H9 (cell line): ENCODE results near the gene LPP. TPM values are rescaled to one million over a fixed set of nuclear protein-coding genes. Genes with fewer than 3 reads are reported as not detected.

Experiments
- DNase-seq: peaks from one replicate; pipeline ENCODE4 v3.0.0-alpha.2; 2017
- H2AFZ ChIP-seq: one replicate; pipeline ENCODE4 v1.6.1; 2013; ENCODE audit warnings: mild to moderate bottlenecking, low read length, control low read depth, moderate library complexity
- H2AK5ac ChIP-seq: 2 replicates; pipeline ENCODE4 v1.6.1; 2013; ENCODE audit warnings: low read length, control low read depth, mixed read lengths; ENCODE audit not compliant: insufficient read length
- H2BK120ac ChIP-seq: one replicate; pipeline ENCODE4 v1.6.1; 2013; ENCODE audit warnings: low read depth, mild to moderate bottlenecking, low read length, control low read depth, inconsistent platforms; ENCODE audit not compliant: poor library complexity, severe bottlenecking
- H2BK12ac ChIP-seq: 2 replicates; pipeline ENCODE4 v1.6.1; 2013; ENCODE audit warnings: low read length, control low read depth, mixed read lengths, low read depth; ENCODE audit not compliant: insufficient read length
- H2BK15ac ChIP-seq: 2 replicates; pipeline ENCODE4 v1.6.1; 2013; ENCODE audit warnings: low read depth, low read length, control low read depth
- H2BK20ac ChIP-seq: one replicate; pipeline ENCODE4 v1.6.1; 2013; ENCODE audit warnings: low read depth, mild to moderate bottlenecking, low read length, control low read depth, inconsistent platforms; ENCODE audit not compliant: poor library complexity, severe bottlenecking
- H2BK5ac ChIP-seq: 2 replicates; pipeline ENCODE4 v1.6.1; 2013; ENCODE audit warnings: low read length, control low read depth, mixed read lengths; ENCODE audit not compliant: insufficient read length
- H3K14ac ChIP-seq: 2 replicates; pipeline ENCODE4 v1.6.1; 2013; ENCODE audit warnings: low read length, control low read depth; ENCODE audit not compliant: insufficient read depth
- H3K18ac ChIP-seq: 2 replicates; pipeline ENCODE4 v1.6.1; 2013; ENCODE audit warnings: low read depth, mild to moderate bottlenecking, mixed read lengths, low read length, control low read depth; ENCODE audit not compliant: insufficient read length
- H3K23ac ChIP-seq: 2 replicates; pipeline ENCODE4 v1.6.1; 2013; ENCODE audit warnings: low read length, control low read depth, mixed read lengths, low read depth; ENCODE audit not compliant: insufficient read length
- H3K23me2 ChIP-seq: 2 replicates; pipeline ENCODE4 v1.6.1; 2013; ENCODE audit warnings: low read depth, mild to moderate bottlenecking, mixed read lengths, low read length, control low read depth; ENCODE audit not compliant: insufficient read length, poor library complexity, severe bottlenecking
- H3K27ac ChIP-seq: 2 replicates; pipeline ENCODE4 v1.5.1; 2013; ENCODE audit warnings: low read length, control low read depth, mixed read lengths, low read depth; ENCODE audit not compliant: insufficient read length
- H3K27me3 ChIP-seq: 2 replicates; pipeline ENCODE4 v1.6.1; 2013; ENCODE audit warnings: low read length, control low read depth, inconsistent platforms; ENCODE audit not compliant: insufficient read depth
- H3K4ac ChIP-seq: 2 replicates; pipeline ENCODE4 v1.6.1; 2013; ENCODE audit warnings: low read depth, mild to moderate bottlenecking, control low read depth, inconsistent platforms, low read length, moderate library complexity
- H3K4me1 ChIP-seq: 2 replicates; pipeline ENCODE4 v1.6.1; 2013; ENCODE audit warnings: low read length, control low read depth, inconsistent platforms; ENCODE audit not compliant: insufficient read depth
- H3K4me2 ChIP-seq: 2 replicates; pipeline ENCODE4 v1.6.1; 2013; ENCODE audit warnings: low read length, control low read depth, mixed read lengths; ENCODE audit not compliant: insufficient read length, insufficient read depth
- H3K56ac ChIP-seq: 2 replicates; pipeline ENCODE4 v1.6.1; 2013; ENCODE audit warnings: low read depth, mild to moderate bottlenecking, mixed read lengths, low read length, control low read depth; ENCODE audit not compliant: insufficient read length
- H3K79me1 ChIP-seq: 2 replicates; pipeline ENCODE4 v1.6.1; 2013; ENCODE audit warnings: low read depth, mild to moderate bottlenecking, moderate library complexity, low read length, control low read depth, inconsistent platforms; ENCODE audit not compliant: insufficient read depth, poor library complexity, severe bottlenecking
- H3K79me2 ChIP-seq: 2 replicates; pipeline ENCODE4 v1.6.1; 2013; ENCODE audit warnings: low read length, control low read depth, inconsistent platforms; ENCODE audit not compliant: insufficient read depth
- H3K9ac ChIP-seq: 2 replicates; pipeline ENCODE4 v1.6.1; 2013; ENCODE audit warnings: low read length, control low read depth, mixed read lengths; ENCODE audit not compliant: insufficient read length; ENCODE audit errors: extremely low read depth
- H3K9me3 ChIP-seq: one replicate; pipeline ENCODE4 v1.6.1; 2013; ENCODE audit warnings: low read depth, low read length, inconsistent platforms; ENCODE audit not compliant: control insufficient read depth
- H3T11ph ChIP-seq: one replicate; pipeline ENCODE4 v1.6.1; 2013; ENCODE audit warnings: mild to moderate bottlenecking, low read length, control low read depth, inconsistent platforms
- H4K20me1 ChIP-seq: one replicate; pipeline ENCODE4 v1.6.1; 2013; ENCODE audit not compliant: control insufficient read depth, insufficient read length, insufficient read depth
- H4K5ac ChIP-seq: 2 replicates; pipeline ENCODE4 v1.6.1; 2013; ENCODE audit warnings: low read depth, mild to moderate bottlenecking, mixed read lengths, low read length, control low read depth; ENCODE audit not compliant: insufficient read length
- H4K8ac ChIP-seq: replicated peaks from 2 replicates; pipeline ENCODE4 v1.6.1; 2013; ENCODE audit warnings: low read length, control low read depth, mixed read lengths, low read depth; ENCODE audit not compliant: insufficient read length
- H4K91ac ChIP-seq: 2 replicates; pipeline ENCODE4 v1.6.1; 2013; ENCODE audit warnings: low read depth, mild to moderate bottlenecking, moderate library complexity, mixed read lengths, low read length, control low read depth; ENCODE audit not compliant: insufficient read length
- H3K27ac Mint-ChIP-seq, 3 experiments: 2 replicates in 2 of 3; 3 replicates in 1 of 3; pipeline ENCODE4 v1.8.0; 2020 to 2021; ENCODE audit warnings: mixed read lengths in 3 of 3, mild to moderate bottlenecking in 1 of 3, moderate library complexity in 1 of 3
- H3K27me3 Mint-ChIP-seq: 2 replicates; pipeline ENCODE4 v1.8.0; 2021; ENCODE audit warnings: low read depth, mild to moderate bottlenecking, moderate library complexity, mixed read lengths
- H3K36me3 Mint-ChIP-seq, 3 experiments: 2 replicates in 2 of 3; 3 replicates in 1 of 3; pipeline ENCODE4 v1.8.0; 2020 to 2021; ENCODE audit warnings: low read depth in 3 of 3, mixed read lengths in 3 of 3; ENCODE audit not compliant: insufficient read depth in 1 of 3
- H3K4me1 Mint-ChIP-seq, 2 experiments: 2 replicates each; pipeline ENCODE4 v1.8.0; 2020; ENCODE audit warnings: mixed read lengths in 2 of 2
- H3K4me3 Mint-ChIP-seq, 2 experiments: 2 replicates in 1 of 2; 3 replicates in 1 of 2; pipeline ENCODE4 v1.8.0; 2020 to 2021; ENCODE audit warnings: mild to moderate bottlenecking in 2 of 2, mixed read lengths in 2 of 2, moderate library complexity in 1 of 2
- H3K9me3 Mint-ChIP-seq, 2 experiments: 2 replicates in 1 of 2; 3 replicates in 1 of 2; pipeline ENCODE4 v1.8.0; 2020; ENCODE audit warnings: mild to moderate bottlenecking in 2 of 2, mixed read lengths in 2 of 2, moderate library complexity in 1 of 2
- total RNA-seq: library from RNA; stranded (reverse); gene quantifications from 2 replicates; pipeline ENCODE4 v1.2.1, GENCODE V29; 2021
- TF ChIP-seq, protein P1 (sequence below): fragments of 200-600 bp; sonication (generic); conservative IDR thresholded peaks from 3 replicates; pipeline ENCODE4 v1.8.0; 2021; ENCODE audit warnings: antibody characterized with exemption, mild to moderate bottlenecking

The LPP gene
- total RNA-seq, 1 experiment from 2014 or later = 64.6 TPM

DNA sequence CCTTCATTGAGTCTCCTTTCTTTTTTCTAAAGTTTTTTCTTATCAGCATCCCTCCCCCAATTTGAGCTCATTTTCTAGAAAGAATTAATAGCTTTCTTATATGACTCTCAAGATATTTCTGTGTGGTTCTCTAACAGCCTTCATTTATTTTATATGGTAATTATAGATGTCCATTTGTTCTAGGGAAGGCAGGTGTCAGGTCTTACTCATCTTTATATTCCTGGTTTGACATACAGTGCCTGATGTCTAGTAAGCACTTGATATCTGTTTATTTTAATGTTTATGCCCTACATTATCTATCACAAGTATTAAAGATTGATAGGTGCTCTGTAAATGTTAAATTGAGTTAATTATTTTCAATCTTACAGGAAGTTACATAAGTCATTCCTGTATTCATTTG, 591.1 kb downstream of the LPP start:
- Histone ChIP-seq H2BK5ac (no peak overlapping the region), H2BK120ac (no peak overlapping the region), H3K9me3 (no peaks in the 10 kb centered on the region), H4K20me1 (no peaks in the 10 kb centered on the region), H3K4me2 (no peak overlapping the region), H3K4me1 (no peaks in the 10 kb centered on the region), H4K91ac (no peak overlapping the region), H3K14ac (no peak overlapping the region), H3K23ac (no peak overlapping the region), H3K79me1 (no peaks in the 10 kb centered on the region), H3K23me2 (no peaks in the 10 kb centered on the region), H3K27me3 (no peaks in the 10 kb centered on the region), H2BK15ac (no peak overlapping the region), H2BK12ac (no peak overlapping the region), H3K18ac (no peak overlapping the region), H3K27ac (no peak overlapping the region), H4K8ac (no peak overlapping the region), H4K5ac (no peak overlapping the region), H2AFZ (no peak overlapping the region), H3K79me2 (no peaks in the 10 kb centered on the region), H2AK5ac (no peak overlapping the region), H3K56ac (no peak overlapping the region), H2BK20ac (no peak overlapping the region), H3K9ac (no peak overlapping the region), H3T11ph (no peak overlapping the region), H3K4ac (no peak overlapping the region)
- no peaks in the 10 kb centered on the region for H3K27me3 Mint-ChIP-seq
- H3K36me3 Mint-ChIP-seq = peaks cover 0 to 2% (median 0%) of the 10 kb centered on the region in 3 experiments; a peak in 2 of 7 replicates
- H3K4me1 Mint-ChIP-seq = no peaks in the 10 kb centered on the region
- TF ChIP-seq, protein P1, sequence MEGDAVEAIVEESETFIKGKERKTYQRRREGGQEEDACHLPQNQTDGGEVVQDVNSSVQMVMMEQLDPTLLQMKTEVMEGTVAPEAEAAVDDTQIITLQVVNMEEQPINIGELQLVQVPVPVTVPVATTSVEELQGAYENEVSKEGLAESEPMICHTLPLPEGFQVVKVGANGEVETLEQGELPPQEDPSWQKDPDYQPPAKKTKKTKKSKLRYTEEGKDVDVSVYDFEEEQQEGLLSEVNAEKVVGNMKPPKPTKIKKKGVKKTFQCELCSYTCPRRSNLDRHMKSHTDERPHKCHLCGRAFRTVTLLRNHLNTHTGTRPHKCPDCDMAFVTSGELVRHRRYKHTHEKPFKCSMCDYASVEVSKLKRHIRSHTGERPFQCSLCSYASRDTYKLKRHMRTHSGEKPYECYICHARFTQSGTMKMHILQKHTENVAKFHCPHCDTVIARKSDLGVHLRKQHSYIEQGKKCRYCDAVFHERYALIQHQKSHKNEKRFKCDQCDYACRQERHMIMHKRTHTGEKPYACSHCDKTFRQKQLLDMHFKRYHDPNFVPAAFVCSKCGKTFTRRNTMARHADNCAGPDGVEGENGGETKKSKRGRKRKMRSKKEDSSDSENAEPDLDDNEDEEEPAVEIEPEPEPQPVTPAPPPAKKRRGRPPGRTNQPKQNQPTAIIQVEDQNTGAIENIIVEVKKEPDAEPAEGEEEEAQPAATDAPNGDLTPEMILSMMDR = no peak
- no peak overlapping the region for H3K27ac Mint-ChIP-seq
- no peaks in the 10 kb centered on the region for H3K9me3 Mint-ChIP-seq
- H3K4me3 Mint-ChIP-seq = no peak overlapping the region
- no peak for DNase-seq
